Spinal cord (tissue), 10 donors: ENCODE measurements around the gene KANK4. TPM values are rescaled to one million over a fixed set of nuclear protein-coding genes. Genes with fewer than 3 reads are reported as not detected.
A peak's percentile ranks its signal among the peaks of the same experiment; 100 is the strongest.
"Not testable (repeated sequence)": the region's sequence is repeated elsewhere in the genome, so short reads cannot be mapped to it uniquely, and the experiment has no call there.

Experiments
- DNase-seq, 6 donors: peaks; one replicate each; pipeline versions ENCODE4 v3.0.0 to v3.0.0-alpha.2; 2013 to 2015; ENCODE audit warnings: low spot score in 6 of 6, low read depth in 4 of 6
- H3K27ac ChIP-seq: one replicate; pipeline ENCODE4 v1.5.1; 2013; ENCODE audit warnings: low read depth, low read length, control low read depth
- H3K27me3 ChIP-seq: one replicate; pipeline ENCODE4 v1.6.1; 2013; ENCODE audit warnings: low read length; ENCODE audit not compliant: control insufficient read depth, insufficient read depth
- H3K36me3 ChIP-seq: one replicate; pipeline ENCODE4 v1.6.1; 2013; ENCODE audit warnings: low read length; ENCODE audit not compliant: control insufficient read depth, insufficient read depth
- H3K4me1 ChIP-seq: one replicate; pipeline ENCODE4 v1.6.1; 2013; ENCODE audit warnings: low read length; ENCODE audit not compliant: control insufficient read depth, insufficient read depth
- H3K4me3 ChIP-seq: one replicate; pipeline ENCODE4 v1.5.1; 2013; ENCODE audit warnings: low read depth, low read length, control low read depth
- H3K9me3 ChIP-seq: one replicate; pipeline ENCODE4 v1.6.1; 2013; ENCODE audit warnings: low read length; ENCODE audit not compliant: control insufficient read depth, insufficient read depth
- WGBS: methylation state at CpG from one replicate; pipeline ENCODE4 v1.1.5; 2013; ENCODE audit warnings: missing lambda C conversion rate; ENCODE audit not compliant: insufficient coverage; 5-methylcytosine and 5-hydroxymethylcytosine counted together
- polyA plus RNA-seq, 2 donors: library from polyadenylated mRNA; unstranded; fragments of 120-200 nt; gene quantifications; one replicate each; pipeline ENCODE4 v1.2.1, GENCODE V29; 2013; ENCODE audit not compliant: insufficient read length in 2 of 2
- total RNA-seq, 2 donors: library from RNA; depleted of rRNA in 1 of 2; stranded (reverse); fragments of 120-200 nt in 1 of 2; fragments of >200 nt in 1 of 2; gene quantifications; one replicate each; pipeline versions ENCODE4 v1.2.3 to v1.2.4, GENCODE V29; 2013 to 2014
- donor health status: healthy.

The KANK4 gene
- total and polyA plus RNA-seq, 4 donors: 8.9 to 23.8 (median 19.6) TPM

DNA sequence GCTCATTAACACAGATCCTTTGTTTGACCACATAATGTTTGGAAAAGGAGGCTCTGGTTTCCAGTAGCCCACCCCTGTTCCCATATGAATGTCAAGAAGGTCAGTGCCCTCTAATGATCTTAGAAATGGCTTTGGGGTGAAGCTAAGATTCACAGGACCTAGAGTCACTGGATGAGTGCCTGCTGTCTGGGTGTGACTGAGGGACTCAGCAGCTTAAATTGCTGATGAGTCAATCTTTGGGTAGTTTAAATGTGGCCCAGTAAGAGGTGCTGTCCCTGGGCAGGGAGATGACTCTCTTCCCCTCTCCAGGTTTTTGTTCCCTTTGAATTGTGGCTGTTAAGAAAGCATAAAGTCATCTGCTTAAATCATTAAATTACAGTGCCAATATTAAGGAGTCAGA is 74.0 kb downstream of the KANK4 start:
- no peak overlapping the region for H3K27ac ChIP-seq
- no peaks in the 10 kb centered on the region for H3K9me3 ChIP-seq
- H3K4me1 ChIP-seq: peaks cover 21% of the 10 kb centered on the region
- H3K36me3 ChIP-seq: no peaks in the 10 kb centered on the region
- no peak for DNase-seq
- no peaks in the 10 kb centered on the region for H3K27me3 ChIP-seq
- no peak overlapping the region for H3K4me3 ChIP-seq

DNA sequence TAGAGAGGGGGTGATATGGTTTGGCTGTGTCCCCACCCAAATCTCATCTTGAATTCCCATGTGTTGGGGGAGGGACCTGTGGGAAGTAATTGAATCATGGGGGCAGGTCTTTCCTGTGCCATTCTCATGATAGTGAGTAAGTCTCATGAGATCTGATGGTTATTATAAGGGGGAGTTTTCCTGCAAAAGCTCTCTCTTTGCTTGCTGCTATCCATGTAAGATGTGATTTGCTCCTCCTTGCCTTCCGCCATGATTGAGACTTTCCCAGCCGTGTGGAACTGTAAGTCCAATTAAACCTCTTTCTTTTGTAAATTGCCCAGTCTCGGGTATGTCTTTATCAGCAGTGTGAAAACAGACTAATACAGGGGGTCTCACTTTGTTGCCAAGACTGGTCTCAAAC is 74.9 kb downstream of the KANK4 start:
- H3K27me3 ChIP-seq, H3K4me3 ChIP-seq, DNase-seq, H3K36me3 ChIP-seq, H3K27ac ChIP-seq, H3K9me3 ChIP-seq: not testable (repeated sequence)
- peaks cover 21% of the 10 kb centered on the region for H3K4me1 ChIP-seq
- WGBS: 100% methylated on average over 3 of the region's 3 CpGs

DNA sequence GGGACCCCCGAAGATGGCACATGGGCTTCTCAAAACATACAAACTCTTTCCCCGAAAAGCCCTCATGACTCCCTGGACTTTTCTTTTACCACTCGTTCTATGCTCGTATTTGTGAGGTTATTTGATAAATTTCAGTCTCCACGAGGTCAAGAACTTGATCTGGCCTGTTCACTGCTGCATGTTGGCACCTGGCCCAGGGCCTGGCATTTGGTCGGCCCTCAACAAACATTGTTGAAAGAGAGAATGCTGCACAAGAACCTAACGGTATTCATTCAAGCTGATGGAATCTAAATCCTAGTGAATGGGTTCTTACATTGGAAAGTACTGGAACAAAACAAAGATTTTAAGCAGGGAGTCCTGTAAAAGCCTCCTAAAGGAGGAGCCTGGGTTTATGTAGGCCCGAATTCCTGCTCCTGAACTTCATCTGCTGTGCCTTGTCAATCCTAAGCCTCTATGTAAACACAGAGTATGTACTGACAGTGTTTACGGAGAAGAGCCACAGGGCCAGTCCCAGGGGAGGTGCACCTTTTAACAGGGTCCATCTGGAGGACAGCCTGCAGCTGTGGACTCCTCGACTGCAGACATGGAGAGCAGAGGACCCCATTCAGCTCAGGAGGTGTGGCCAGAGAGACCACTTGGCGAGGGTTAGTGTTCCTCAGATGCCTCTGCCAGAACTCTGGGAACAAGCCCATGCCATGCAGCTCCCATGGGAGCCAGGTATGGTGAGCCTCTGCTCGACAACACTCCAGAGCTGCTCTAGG is 77.7 kb downstream of the KANK4 start:
- DNase-seq: peak in 1 of 6 donors; percentile 56
- H3K36me3 ChIP-seq: no peaks in the 10 kb centered on the region
- H3K27ac ChIP-seq: peak overlapping the region; percentile 54
- no peak overlapping the region for H3K4me3 ChIP-seq
- no peaks in the 10 kb centered on the region for H3K27me3 ChIP-seq
- H3K4me1 ChIP-seq: peaks cover 17% of the 10 kb centered on the region
- no peaks in the 10 kb centered on the region for H3K9me3 ChIP-seq
- 41% methylated on average over 8 of the region's 12 CpGs for WGBS

DNA sequence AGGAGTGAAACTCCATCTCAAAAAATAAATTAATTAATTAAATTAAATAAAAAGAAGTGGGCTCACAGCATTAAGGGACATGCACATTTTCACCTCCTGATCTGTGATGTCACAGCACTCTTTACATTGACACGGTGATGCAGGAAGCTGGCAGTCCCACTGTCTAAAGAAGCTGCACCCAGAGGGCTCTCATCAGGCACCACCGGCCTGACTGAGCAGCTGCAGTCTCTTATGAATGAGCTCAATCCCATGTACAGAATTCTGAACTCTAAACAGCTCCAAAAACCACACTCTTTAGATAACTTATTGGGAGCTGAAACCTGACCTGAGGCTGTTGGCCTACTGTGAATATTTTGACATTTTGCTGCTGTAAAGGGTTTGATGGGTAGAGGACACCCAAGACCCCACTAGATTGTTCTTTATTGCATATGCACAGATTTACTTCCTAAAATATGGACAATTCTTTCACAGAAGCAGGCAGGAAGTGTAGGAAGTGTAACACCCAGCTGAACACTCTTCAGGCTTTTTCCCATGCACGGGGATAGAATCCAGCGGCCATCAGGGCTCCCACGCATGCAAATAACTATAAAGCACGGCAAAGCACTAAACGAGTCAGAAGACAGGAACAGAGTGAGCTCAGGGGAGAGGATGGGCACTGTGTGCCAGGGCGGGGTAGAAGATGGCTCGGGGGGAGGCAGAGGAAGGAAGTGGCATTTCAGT is 78.4 kb downstream of the KANK4 start:
- 67% methylated on average over 1 of the region's 9 CpGs for WGBS
- no peaks in the 10 kb centered on the region for H3K9me3 ChIP-seq
- peak in 1 of 6 donors; percentile 12 for DNase-seq
- H3K4me3 ChIP-seq: no peak overlapping the region
- H3K27ac ChIP-seq: peak overlapping the region; percentile 54
- no peaks in the 10 kb centered on the region for H3K27me3 ChIP-seq
- no peaks in the 10 kb centered on the region for H3K36me3 ChIP-seq
- peaks cover 17% of the 10 kb centered on the region for H3K4me1 ChIP-seq

DNA sequence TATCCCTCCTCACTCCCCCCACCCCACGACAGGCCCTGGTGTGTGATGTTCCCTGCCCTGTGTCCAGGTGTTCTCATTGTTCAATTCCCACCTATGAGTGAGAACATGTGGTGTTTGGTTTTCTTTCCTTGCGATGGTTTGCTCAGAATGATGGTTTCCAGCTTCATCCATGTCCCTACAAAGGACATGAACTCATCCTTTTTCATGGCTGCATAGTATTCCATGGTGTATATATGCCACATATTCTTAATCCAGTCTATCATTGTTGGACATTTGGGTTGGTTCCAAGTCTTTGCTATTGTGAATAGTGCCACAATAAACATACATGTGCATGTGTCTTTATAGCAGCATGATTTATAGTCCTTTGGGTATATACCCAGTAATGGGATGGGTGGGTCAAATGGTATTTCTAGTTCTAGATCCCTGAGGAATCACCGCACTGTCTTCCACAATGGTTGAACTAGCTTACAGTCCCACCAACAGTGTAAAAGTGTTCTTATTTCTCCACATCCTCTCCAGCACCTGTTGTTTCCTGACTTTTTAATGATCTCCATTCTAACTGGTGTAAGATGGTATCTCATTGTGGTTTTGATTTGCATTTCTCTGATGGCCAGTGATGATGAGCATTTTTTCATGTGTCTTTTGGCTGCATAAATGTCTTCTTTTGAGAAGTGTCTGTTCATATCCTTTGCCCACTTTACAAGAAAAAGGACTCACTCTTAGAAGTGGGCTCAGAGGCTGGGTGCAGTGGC is 79.4 kb downstream of the KANK4 start:
- DNase-seq, H3K27me3 ChIP-seq, H3K27ac ChIP-seq, H3K9me3 ChIP-seq, H3K36me3 ChIP-seq, H3K4me3 ChIP-seq: not testable (repeated sequence)
- no CpG with 5 or more reads among the region's 3 CpGs for WGBS
- peaks cover 17% of the 10 kb centered on the region for H3K4me1 ChIP-seq

DNA sequence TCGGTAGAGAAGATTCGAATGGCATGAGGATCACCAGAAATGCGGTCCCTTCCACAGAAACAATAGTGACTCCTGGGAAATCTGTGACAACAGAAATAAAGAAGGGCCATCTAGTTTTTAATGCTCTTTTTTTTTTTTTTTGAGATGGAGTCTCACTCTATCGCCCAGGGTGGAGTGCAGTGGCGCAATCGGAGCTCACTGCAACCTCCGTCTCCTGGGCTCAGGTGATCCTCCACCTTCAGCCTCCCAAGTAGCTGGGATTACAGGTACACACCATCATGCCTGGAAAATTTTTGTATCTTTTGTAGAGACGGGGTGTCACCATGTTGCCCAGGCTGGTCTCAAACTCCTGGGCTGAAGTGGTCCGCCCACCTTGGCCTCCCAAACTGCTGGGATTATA is 80.7 kb downstream of the KANK4 start:
- Histone ChIP-seq H3K4me3 (no peak overlapping the region), H3K4me1 (peaks cover 17% of the 10 kb centered on the region), H3K36me3 (no peaks in the 10 kb centered on the region), H3K27ac (no peak overlapping the region), H3K27me3 (no peaks in the 10 kb centered on the region), H3K9me3 (no peaks in the 10 kb centered on the region)
- no peak for DNase-seq
- whole genome bisulfite sequencing: 90% methylated on average over 6 of the region's 9 CpGs

DNA sequence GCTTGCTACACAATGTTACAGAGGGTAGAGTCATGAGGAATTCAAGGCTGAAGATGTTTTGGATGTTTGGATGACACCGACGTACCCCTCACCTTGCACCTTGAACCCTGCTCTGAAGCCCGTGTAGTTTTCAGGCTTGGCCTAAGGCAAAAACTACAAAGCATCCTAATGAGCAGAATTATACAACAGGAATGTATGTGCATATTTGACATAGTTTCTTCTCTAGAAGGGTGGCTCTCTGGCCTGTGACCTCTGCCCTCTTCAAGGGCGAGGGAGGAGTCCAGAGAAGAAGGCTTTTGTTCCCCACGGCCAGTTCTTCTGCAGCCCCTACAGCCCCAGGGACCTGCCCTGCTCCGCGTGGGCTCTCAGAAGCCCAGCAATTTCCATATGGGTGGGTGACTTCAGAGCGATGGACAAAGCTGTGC is 81.3 kb downstream of the KANK4 start:
- no peak overlapping the region for H3K4me3 ChIP-seq
- no peaks in the 10 kb centered on the region for H3K36me3 ChIP-seq
- H3K9me3 ChIP-seq: no peaks in the 10 kb centered on the region
- no peak overlapping the region for H3K27ac ChIP-seq
- 80% methylated on average over 2 of the region's 8 CpGs for WGBS
- no peaks in the 10 kb centered on the region for H3K27me3 ChIP-seq
- peaks cover 15% of the 10 kb centered on the region for H3K4me1 ChIP-seq
- DNase-seq: peak in 1 of 6 donors; percentile 27

DNA sequence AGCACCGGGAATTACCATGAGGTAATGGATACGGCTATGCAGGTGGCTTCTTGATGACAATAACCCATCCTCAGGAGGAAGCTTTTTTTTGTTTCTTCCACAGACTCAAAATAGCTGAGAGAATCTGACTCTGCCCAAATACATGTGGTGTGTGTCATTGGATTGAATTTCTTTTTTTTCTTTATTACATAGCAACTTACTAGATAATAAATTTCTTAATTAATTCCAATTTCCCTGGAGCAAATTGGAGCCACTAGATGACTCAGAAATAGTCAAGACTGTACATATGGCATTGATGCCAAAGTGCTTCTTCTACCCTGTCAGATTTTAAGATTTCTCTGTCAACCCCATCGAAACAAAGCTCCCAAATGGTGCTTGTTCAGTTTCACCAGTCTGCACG is 81.9 kb downstream of the KANK4 start:
- Histone ChIP-seq H3K27ac (peak overlapping the region; percentile 33), H3K36me3 (no peaks in the 10 kb centered on the region), H3K9me3 (no peaks in the 10 kb centered on the region), H3K4me3 (no peak overlapping the region), H3K4me1 (peaks cover 12% of the 10 kb centered on the region), H3K27me3 (no peaks in the 10 kb centered on the region)
- no CpG with 5 or more reads among the region's 4 CpGs for WGBS
- peak in 1 of 6 donors; percentile 17 for DNase-seq

DNA sequence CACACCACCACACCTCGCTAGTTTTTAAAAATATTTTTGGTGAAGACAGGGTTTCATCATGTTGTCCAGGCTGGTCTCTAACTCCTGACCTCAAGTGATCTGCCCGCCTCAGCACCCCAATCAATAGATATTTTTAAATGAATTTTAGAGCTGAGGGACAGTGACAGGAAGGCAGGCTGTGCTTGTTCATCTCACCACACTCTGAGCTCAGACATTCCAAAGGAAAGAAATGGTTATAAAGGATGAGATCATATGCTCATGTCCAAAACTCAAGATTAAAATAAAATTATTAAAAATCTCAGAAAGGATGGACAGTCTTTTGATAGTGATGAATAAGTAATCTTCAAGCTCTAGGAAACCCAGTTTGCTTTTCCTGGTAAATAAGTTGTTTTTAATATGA is 83.7 kb downstream of the KANK4 start:
- Histone ChIP-seq H3K27me3 (no peaks in the 10 kb centered on the region), H3K4me3 (no peak overlapping the region), H3K27ac (no peak overlapping the region), H3K9me3 (no peaks in the 10 kb centered on the region), H3K4me1 (no peaks in the 10 kb centered on the region), H3K36me3 (no peaks in the 10 kb centered on the region)
- DNase-seq: no peak
- no CpG with 5 or more reads among the region's 2 CpGs for WGBS
